HG03520 (cell line): Measurements from ENCODE around the gene LRRC8B.
"Not testable (repeated sequence)": the region's sequence is repeated elsewhere in the genome, so short reads cannot be mapped to it uniquely, and the experiment has no call there.

Experiments used
- ATAC-seq: cut with Tn5 transposase; IDR thresholded peaks from one replicate; pipeline ENCODE4 v1.9.1; 2021; ENCODE audit warnings: mild to moderate bottlenecking, moderate library complexity; ENCODE audit not compliant: unreplicated experiment

Gene LRRC8B

GRCh38 chr1:89524369-89525168 is at the start of gene LRRC8B:
LRRC8B (plus strand) TSS chr1:89524829; CDS start chr1:89582651, 57,822 bp downstream.
- peak; percentile 84 for ATAC-seq

- no peak for ATAC-seq
Measured at GRCh38 chr1:89475269-89475668, 49.4 kb upstream of the LRRC8B start.

- no peak for ATAC-seq
Measured at GRCh38 chr1:89476072-89476471, 48.6 kb upstream of the LRRC8B start.

- ATAC-seq = peak; percentile 53
Measured at GRCh38 chr1:89483010-89483756, 41.4 kb upstream of the LRRC8B start.

- no peak for ATAC-seq
Measured at GRCh38 chr1:89483757-89484077, 40.9 kb upstream of the LRRC8B start.

- ATAC-seq = no peak
Measured at GRCh38 chr1:89484092-89485038, 40.3 kb upstream of the LRRC8B start.

- peak; percentile 79 for ATAC-seq
Measured at GRCh38 chr1:89487972-89488371, 36.7 kb upstream of the LRRC8B start.

- ATAC-seq = no peak
Measured at GRCh38 chr1:89489047-89489729, 35.4 kb upstream of the LRRC8B start.

GRCh38 chr1:89490389-89490788 is 34.2 kb upstream of the LRRC8B start:
- ATAC-seq = no peak

GRCh38 chr1:89499320-89499719 is 25.3 kb upstream of the LRRC8B start:
- ATAC-seq = no peak

- no peak for ATAC-seq
Measured at GRCh38 chr1:89502042-89502441, 22.6 kb upstream of the LRRC8B start.

- no peak for ATAC-seq
Measured at GRCh38 chr1:89502895-89503294, 21.7 kb upstream of the LRRC8B start.

- no peak for ATAC-seq
Measured at GRCh38 chr1:89503690-89504089, 20.9 kb upstream of the LRRC8B start.

GRCh38 chr1:89510061-89510460 is 14.6 kb upstream of the LRRC8B start:
- ATAC-seq = not testable (repeated sequence)

GRCh38 chr1:89512996-89513720 is 11.5 kb upstream of the LRRC8B start:
- ATAC-seq = no peak

GRCh38 chr1:89516055-89516454 is 8.6 kb upstream of the LRRC8B start:
- no peak for ATAC-seq

- ATAC-seq = no peak
Measured at GRCh38 chr1:89518221-89518631, 6.4 kb upstream of the LRRC8B start.

GRCh38 chr1:89519779-89520358 is 4.8 kb upstream of the LRRC8B start:
- peak; percentile 51 for ATAC-seq

GRCh38 chr1:89521977-89522376 is 2.7 kb upstream of the LRRC8B start:
- ATAC-seq = not testable (repeated sequence)
